HepG2 (cell line): ENCODE data around the gene CAMK1D.

Experiments used
- ATF3 ChIP-seq: sonication (generic); formaldehyde crosslinking; IDR thresholded peaks from 2 replicates; pipeline ENCODE4 v1.4.0; 2020; ENCODE audit warnings: missing genetic modification reagents
- BHLHE40 ChIP-seq: IDR thresholded peaks from 2 replicates; pipeline ENCODE4 v1.6.1; 2011; ENCODE audit warnings: low read length, improper control_type of control experiment
- CHD4 ChIP-seq: fragments of 200-600 bp; sonication (generic); IDR thresholded peaks from 2 replicates; pipeline ENCODE4 v1.7.0; 2017; ENCODE audit warnings: mild to moderate bottlenecking, low read length, borderline replicate concordance
- CTCF ChIP-seq: sonication (generic); formaldehyde crosslinking; IDR thresholded peaks from 2 replicates; pipeline ENCODE4 v1.5.0; 2020; ENCODE audit warnings: mild to moderate bottlenecking, missing genetic modification reagents, moderate library complexity
- EZH2 ChIP-seq: conservative IDR thresholded peaks from 2 replicates; pipeline ENCODE4 v1.6.1; 2012; ENCODE audit warnings: mild to moderate bottlenecking, low read depth, low read length, moderate library complexity
- RAD51 ChIP-seq: fragments of 450-650 bp; IDR thresholded peaks from 2 replicates; pipeline ENCODE4 v1.6.1; 2016; ENCODE audit warnings: borderline replicate concordance
- YY1 ChIP-seq: IDR thresholded peaks from 2 replicates; pipeline ENCODE4 v1.6.1; 2011; ENCODE audit warnings: low read length, low read depth, moderate library complexity, mild to moderate bottlenecking; ENCODE audit not compliant: insufficient read depth, insufficient replicate concordance
- ZBTB42 ChIP-seq: sonication (generic); formaldehyde crosslinking; IDR thresholded peaks from 2 replicates; pipeline ENCODE4 v1.5.0; 2020; ENCODE audit warnings: mild to moderate bottlenecking, missing genetic modification reagents
- ZBTB7A ChIP-seq: sonication (generic); formaldehyde crosslinking; IDR thresholded peaks from 2 replicates; pipeline ENCODE4 v1.8.0; 2022; ENCODE audit warnings: mild to moderate bottlenecking, missing genetic modification reagents

- no peak for TF ChIP-seq YY1
- TF ChIP-seq EZH2, result no peak
- TF ChIP-seq CHD4, result no peak
- no peak for TF ChIP-seq CTCF
- no peak for TF ChIP-seq ZBTB42 (CRISPR knock-in tag)
- no peak for TF ChIP-seq ZBTB7A (CRISPR knock-in tag)
- TF ChIP-seq BHLHE40, result no peak
- no peak for TF ChIP-seq ATF3 (CRISPR knock-in tag)
- no peak for TF ChIP-seq RAD51
These were observed 473.0 kb downstream of the CAMK1D start for GRCh38 chr10:12822126-12822892.
